ENCODE data around the gene KCNJ18.
"Not testable (repeated sequence)": the region's sequence is repeated elsewhere in the genome, so short reads cannot be mapped to it uniquely, and the experiment has no call there.

- TF ChIP-seq CTCF (IDR thresholded peaks at IDR 0.05; ENCODE audit: poor library complexity); EZH2phosphoT487 (IDR thresholded peaks at IDR 0.05; ENCODE audit: low read depth, severe bottlenecking, unreplicated experiment); EZH2 (IDR thresholded peaks at IDR 0.05; ENCODE audit: borderline replicate concordance): not testable (repeated sequence)
Observed at GRCh38 chr17:21690811-21691210, 1.5 kb upstream of the KCNJ18 start.
